Right kidney (tissue), 1 donor: Measurements from ENCODE around the gene CXCL8.

Source experiments
- DNase-seq: peaks from one replicate; pipeline ENCODE4 v3.0.0-alpha.2; 2016

The CXCL8 gene

GRCh38 chr4:73718375-73719373 lies 21.7 kb upstream of the CXCL8 start:
- DNase-seq = no peak

DNA sequence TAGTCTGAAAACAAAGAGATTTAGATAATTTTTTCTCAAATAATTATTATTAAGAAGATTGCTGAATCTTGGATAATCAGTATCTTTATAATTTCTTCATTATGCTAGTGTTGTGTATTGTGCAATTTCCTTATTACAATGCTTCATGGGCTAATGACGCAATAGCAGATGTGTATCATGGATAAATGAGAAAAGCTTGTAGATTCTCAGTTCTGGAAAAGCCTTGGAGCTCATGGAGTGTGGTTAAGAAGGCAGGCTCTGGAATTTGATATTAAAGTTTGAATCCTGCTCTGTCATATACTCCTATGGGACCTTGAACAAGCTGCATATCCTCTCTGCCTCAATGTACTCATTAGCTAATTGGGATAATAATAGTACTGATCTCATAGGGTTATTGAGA lies 18.9 kb upstream of the CXCL8 start:
- DNase-seq = no peak

DNA sequence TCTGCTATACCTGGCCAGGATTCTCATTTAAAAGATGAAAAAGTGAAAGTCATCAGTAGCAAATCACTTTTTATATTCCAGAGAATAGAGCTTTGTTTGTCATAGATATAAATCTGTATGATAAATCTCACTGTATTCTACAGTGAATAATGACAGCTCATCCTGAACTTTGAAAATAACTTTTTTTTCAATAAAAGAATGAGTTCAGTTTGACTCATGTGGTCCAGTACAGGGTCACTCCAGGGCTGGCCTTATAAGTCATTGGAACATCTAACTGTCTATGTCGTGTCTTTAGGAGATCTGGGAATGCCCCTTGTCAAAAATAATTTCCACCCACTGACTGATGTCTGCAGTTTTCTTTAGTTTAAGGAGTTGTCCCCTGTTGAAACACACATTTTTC lies 18.5 kb upstream of the CXCL8 start:
- no peak for DNase-seq

- DNase-seq = no peak
Measured at GRCh38 chr4:73723023-73723422, 17.3 kb upstream of the CXCL8 start.

- no peak for DNase-seq
Measured at GRCh38 chr4:73723928-73724327, 16.4 kb upstream of the CXCL8 start.

GRCh38 chr4:73725510-73725909 lies 14.9 kb upstream of the CXCL8 start:
- DNase-seq = no peak

DNA sequence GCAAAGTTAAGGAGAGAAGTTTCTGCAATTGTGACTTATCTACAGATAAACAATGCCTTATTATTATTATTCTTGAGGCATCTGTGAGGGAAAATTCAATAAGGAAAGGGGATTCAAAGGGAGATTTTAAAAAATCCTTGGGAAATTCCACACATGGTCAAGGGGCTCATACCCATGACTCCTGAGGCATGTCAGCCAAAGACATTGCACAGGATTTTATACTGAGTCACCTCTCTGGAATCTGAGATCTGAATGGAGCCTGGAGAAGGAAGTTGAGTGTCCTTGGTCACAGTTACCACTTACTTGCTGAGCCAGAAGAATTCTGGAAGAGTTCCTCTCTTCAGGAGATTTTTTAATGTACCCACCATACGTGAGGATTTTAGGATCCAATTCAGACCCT lies 14.4 kb upstream of the CXCL8 start:
- no peak for DNase-seq

DNA sequence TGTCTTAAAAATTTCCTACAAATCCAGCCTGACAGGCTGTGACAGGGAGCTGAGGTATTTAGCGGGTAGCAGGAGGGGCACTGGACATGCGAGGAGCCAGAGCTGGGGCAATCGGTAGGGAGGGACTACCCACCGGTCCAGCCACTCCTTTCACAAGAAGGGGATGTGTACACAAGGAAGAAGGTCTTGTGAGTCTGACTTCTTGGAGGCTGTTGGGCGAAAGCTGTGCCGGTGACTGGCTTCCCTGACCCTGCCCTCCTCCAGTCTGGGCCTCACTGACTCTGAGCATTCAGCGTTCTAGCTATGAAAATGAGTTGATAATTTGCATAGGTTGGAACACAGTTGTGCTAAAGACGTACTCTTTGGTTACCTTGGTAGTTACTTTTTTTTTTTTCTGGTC lies 12.7 kb upstream of the CXCL8 start:
- DNase-seq = no peak

- DNase-seq = no peak
Measured at GRCh38 chr4:73728091-73728741, 12.2 kb upstream of the CXCL8 start.

GRCh38 chr4:73729534-73730165 lies 10.7 kb upstream of the CXCL8 start:
- DNase-seq = no peak

DNA sequence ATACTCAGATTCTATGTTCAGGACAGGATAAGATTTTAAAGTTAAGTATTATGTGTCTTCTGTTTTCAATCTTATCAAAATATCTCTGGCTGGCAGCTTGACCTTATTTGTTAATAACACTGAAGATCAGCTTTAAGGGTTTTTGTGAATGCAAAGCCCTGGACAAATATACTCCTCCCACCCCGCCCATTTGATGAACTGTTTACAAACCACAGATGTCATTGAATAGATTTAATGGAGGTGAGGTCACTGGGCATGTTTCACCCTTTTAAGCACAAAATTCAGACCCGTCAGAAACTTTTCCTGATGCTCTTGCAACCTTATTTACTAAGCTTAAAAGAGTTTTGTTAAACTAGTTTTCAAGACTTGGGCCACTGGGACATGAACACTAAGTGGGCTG lies 10.1 kb upstream of the CXCL8 start:
- no peak for DNase-seq

GRCh38 chr4:73730867-73731266 lies 9.5 kb upstream of the CXCL8 start:
- no peak for DNase-seq

DNA sequence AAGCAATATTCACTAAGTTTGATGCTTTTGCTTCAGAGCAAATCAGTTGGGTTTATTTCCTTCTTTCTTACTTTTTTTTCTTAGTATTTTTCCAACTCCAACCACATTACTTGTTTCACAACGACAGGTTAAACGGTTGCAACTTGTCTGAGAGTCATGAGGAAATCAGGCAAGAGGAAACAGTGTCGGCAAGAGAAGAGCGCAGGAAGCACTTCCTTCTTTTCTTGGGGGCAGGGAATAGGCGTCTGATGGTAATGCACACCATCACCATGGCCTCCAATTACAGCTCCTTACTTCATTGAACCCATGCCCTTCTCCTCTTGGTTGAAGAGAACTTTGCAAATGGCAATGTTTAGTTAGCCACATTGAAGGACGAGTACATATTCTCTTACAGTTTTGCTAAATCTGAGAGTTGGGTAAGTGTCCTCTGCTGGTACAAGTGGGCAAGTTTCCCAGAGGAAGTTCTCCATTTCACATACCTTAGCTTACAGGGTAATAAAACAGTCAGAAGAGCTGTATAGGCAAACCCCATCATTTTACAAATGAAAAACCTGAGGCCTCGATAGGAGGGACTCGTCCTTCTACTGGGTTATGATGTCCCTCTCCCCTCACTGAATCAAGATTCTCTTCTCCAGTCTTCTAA lies 8.3 kb upstream of the CXCL8 start:
- DNase-seq = no peak

- no peak for DNase-seq
Measured at GRCh38 chr4:73732759-73733431, 7.5 kb upstream of the CXCL8 start.

DNA sequence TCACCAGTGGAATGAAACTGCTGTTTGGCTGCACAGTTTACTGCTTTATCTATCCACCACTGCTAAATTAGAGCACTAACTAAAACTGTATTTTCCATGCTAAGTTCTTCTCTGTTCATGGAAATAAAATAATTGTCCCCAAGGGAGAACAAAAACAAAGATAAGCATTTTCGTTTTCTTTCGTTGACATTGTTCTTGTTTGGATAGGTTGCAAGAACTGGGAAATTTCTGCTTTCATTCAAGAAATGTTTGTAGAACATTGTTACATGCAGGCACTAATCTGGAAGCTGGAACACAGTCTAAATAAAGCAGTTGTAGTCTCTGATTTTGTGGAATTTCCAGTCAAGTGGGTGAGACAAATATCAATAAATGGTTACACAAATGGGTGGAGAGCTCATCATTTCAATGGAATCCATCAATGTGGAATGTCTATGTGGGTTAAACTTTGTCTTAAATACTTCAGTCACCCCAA lies 5.8 kb upstream of the CXCL8 start:
- no peak for DNase-seq

- DNase-seq = no peak
Measured at GRCh38 chr4:73735231-73735630, 5.1 kb upstream of the CXCL8 start.

DNA sequence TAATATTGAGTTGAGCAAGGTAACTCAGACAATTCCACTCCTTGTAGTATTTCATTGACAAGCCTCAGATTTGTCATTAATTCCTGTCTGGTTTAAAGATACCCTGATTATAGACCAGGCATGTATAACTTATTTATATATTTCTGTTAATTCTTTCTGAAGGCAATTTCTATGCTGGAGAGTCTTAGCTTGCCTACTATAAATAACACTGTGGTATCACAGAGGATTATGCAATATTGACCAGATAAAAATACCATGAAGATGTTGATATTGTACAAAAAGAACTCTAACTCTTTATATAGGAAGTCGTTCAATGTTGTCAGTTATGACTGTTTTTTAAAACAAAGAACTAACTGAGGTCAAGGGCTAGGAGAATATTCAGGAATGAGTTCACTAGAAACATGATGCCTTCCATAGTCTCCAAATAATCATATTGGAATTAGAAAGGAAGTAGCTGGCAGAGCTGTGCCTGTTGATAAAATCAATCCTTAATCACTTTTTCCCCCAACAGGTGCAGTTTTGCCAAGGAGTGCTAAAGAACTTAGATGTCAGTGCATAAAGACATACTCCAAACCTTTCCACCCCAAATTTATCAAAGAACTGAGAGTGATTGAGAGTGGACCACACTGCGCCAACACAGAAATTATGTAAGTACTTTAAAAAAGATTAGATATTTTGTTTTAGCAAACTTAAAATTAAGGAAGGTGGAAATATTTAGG lies 821 bp downstream of the CXCL8 start:
- DNase-seq = no peak

DNA sequence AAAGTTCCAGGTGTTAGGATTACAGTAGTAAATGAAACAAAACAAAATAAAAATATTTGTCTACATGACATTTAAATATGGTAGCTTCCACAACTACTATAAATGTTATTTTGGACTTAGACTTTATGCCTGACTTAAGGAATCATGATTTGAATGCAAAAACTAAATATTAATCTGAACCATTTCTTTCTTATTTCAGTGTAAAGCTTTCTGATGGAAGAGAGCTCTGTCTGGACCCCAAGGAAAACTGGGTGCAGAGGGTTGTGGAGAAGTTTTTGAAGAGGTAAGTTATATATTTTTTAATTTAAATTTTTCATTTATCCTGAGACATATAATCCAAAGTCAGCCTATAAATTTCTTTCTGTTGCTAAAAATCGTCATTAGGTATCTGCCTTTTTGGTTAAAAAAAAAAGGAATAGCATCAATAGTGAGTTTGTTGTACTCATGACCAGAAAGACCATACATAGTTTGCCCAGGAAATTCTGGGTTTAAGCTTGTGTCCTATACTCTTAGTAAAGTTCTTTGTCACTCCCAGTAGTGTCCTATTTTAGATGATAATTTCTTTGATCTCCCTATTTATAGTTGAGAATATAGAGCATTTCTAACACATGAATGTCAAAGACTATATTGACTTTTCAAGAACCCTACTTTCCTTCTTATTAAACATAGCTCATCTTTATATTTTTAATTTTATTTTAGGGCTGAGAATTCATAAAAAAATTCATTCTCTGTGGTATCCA lies 1.6 kb downstream of the CXCL8 start:
- no peak for DNase-seq

DNA sequence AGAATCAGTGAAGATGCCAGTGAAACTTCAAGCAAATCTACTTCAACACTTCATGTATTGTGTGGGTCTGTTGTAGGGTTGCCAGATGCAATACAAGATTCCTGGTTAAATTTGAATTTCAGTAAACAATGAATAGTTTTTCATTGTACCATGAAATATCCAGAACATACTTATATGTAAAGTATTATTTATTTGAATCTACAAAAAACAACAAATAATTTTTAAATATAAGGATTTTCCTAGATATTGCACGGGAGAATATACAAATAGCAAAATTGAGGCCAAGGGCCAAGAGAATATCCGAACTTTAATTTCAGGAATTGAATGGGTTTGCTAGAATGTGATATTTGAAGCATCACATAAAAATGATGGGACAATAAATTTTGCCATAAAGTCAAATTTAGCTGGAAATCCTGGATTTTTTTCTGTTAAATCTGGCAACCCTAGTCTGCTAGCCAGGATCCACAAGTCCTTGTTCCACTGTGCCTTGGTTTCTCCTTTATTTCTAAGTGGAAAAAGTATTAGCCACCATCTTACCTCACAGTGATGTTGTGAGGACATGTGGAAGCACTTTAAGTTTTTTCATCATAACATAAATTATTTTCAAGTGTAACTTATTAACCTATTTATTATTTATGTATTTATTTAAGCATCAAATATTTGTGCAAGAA lies 2.3 kb downstream of the CXCL8 start:
- no peak for DNase-seq

GRCh38 chr4:73743281-73743680 lies 2.9 kb downstream of the CXCL8 start:
- DNase-seq = no peak
